Measurements from ENCODE around the gene LMBR1L.
"Not testable (repeated sequence)": the region's sequence is repeated elsewhere in the genome, so short reads cannot be mapped to it uniquely, and the experiment has no call there.

The LMBR1L gene

GRCh38 chr12:49110464-49111155, at the start of gene LMBR1L:
TSS of gene LMBR1L (minus strand) at chr12:49110847. CDS start at chr12:49110555, 292 bp downstream.
- peak; percentile 98 for DNase-seq (ENCODE audit: low read depth, low spot score)

- no peak for DNase-seq (ENCODE audit: low read depth, low spot score)
Observed at GRCh38 chr12:49160399-49160798, 49.8 kb upstream of the LMBR1L start.

GRCh38 chr12:49154221-49154620, 43.6 kb upstream of the LMBR1L start:
- DNase-seq (ENCODE audit: low read depth, low spot score): no peak

- no peak for DNase-seq (ENCODE audit: low read depth, low spot score)
Observed at GRCh38 chr12:49147384-49147783, 36.7 kb upstream of the LMBR1L start.

GRCh38 chr12:49146406-49146805, 35.8 kb upstream of the LMBR1L start:
- no peak for DNase-seq (ENCODE audit: low read depth, low spot score)

GRCh38 chr12:49144384-49144783, 33.7 kb upstream of the LMBR1L start:
- DNase-seq (ENCODE audit: low read depth, low spot score): no peak

GRCh38 chr12:49138999-49139398, 28.4 kb upstream of the LMBR1L start:
- DNase-seq (ENCODE audit: low read depth, low spot score): no peak

GRCh38 chr12:49138587-49138986, 27.9 kb upstream of the LMBR1L start:
- DNase-seq (ENCODE audit: low read depth, low spot score): no peak

- DNase-seq (ENCODE audit: low read depth, low spot score): no peak
Observed at GRCh38 chr12:49137476-49137875, 26.8 kb upstream of the LMBR1L start.

- not testable (repeated sequence) for DNase-seq (ENCODE audit: low read depth, low spot score)
Observed at GRCh38 chr12:49136997-49137396, 26.4 kb upstream of the LMBR1L start.

GRCh38 chr12:49133590-49133989, 22.9 kb upstream of the LMBR1L start:
- DNase-seq (ENCODE audit: low read depth, low spot score): no peak

GRCh38 chr12:49133014-49133413, 22.4 kb upstream of the LMBR1L start:
- DNase-seq (ENCODE audit: low read depth, low spot score): peak; percentile 29

- peak; percentile 49 for DNase-seq (ENCODE audit: low read depth, low spot score)
Observed at GRCh38 chr12:49131894-49132461, 21.3 kb upstream of the LMBR1L start.

GRCh38 chr12:49131051-49131893, 20.6 kb upstream of the LMBR1L start, which contains the start of gene TUBA1B:
TSS of gene TUBA1B (minus strand) at chr12:49131395. CDS start at chr12:49131300, 95 bp downstream.
- peak; percentile 97 for DNase-seq (ENCODE audit: low read depth, low spot score)

GRCh38 chr12:49130151-49131050, 19.8 kb upstream of the LMBR1L start:
- peak; percentile 97 for DNase-seq (ENCODE audit: low read depth, low spot score)

GRCh38 chr12:49129332-49130150, 18.9 kb upstream of the LMBR1L start:
- no peak for DNase-seq (ENCODE audit: low read depth, low spot score)

GRCh38 chr12:49127971-49128370, 17.3 kb upstream of the LMBR1L start:
- not testable (repeated sequence) for DNase-seq (ENCODE audit: low read depth, low spot score)

- DNase-seq (ENCODE audit: low read depth, low spot score): no peak
Observed at GRCh38 chr12:49126852-49127763, 16.5 kb upstream of the LMBR1L start.

- DNase-seq (ENCODE audit: low read depth, low spot score): peak; percentile 70
Observed at GRCh38 chr12:49121047-49121696, 10.5 kb upstream of the LMBR1L start.

Data from astrocyte of the hippocampus (primary cell).